ENCODE results near the gene C20orf141.

DNA sequence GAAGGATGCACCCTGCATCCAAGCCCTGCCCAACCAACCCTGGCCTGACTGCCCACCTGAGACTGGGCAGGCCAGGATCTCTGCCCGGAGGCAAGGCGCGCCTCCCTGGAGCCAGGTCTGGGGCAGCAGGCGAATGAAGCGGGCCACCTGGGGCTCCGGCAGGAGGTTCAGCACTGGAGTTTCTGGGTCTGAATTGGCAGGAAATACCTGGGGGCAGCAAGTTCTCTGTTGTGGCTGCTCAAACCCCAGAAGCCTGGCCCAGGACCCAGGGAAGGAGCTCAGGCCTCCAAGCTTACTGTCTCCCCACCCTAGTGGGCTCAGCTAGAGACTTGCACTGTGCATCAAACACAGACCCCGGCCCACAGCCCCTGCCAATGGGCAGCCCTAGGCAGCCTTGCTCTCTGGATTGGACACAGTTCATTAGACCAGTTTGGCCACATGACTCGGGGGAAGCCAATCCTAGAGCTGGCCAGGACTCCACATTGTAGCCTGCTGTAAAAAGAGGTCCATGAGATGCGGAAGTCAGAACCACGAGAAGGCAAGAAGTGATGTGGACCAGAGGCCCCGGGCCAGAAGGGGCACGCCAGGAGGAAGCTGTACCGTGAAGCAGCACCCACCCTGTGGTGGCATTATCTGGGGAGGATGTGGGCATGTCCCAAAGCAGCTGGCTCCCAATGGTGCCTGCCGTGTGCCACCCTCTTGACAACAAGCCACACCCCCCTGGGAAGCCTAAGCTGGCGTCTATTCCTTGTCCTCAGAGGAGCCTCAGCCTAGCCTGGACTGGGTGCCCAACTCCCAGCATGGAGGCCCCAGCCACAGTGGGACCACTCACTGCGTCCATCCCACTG, 17.4 kb upstream of the C20orf141 start:
- no peak for TF ChIP-seq POLR2AphosphoS5 (IDR thresholded peaks at IDR 0.05; ENCODE audit: low read length)
- TF ChIP-seq NKRF (conservative IDR thresholded peaks at IDR 0.05), result no peak
- TF ChIP-seq ZNF274 (IDR thresholded peaks at IDR 0.05; ENCODE audit: insufficient read depth, insufficient read length), result no peak
- TF ChIP-seq JUND (IDR thresholded peaks at IDR 0.05; ENCODE audit: low read depth, low read length), result no peak
- TF ChIP-seq CEBPB (IDR thresholded peaks at IDR 0.05; ENCODE audit: borderline replicate concordance in 1 of 2, low read depth in 2 of 2, low read length in 2 of 2), result no peak
- no peak for TF ChIP-seq RELA (IDR thresholded peaks at IDR 0.05; ENCODE audit: borderline replicate concordance, partially characterized antibody)
- TF ChIP-seq, protein P1, sequence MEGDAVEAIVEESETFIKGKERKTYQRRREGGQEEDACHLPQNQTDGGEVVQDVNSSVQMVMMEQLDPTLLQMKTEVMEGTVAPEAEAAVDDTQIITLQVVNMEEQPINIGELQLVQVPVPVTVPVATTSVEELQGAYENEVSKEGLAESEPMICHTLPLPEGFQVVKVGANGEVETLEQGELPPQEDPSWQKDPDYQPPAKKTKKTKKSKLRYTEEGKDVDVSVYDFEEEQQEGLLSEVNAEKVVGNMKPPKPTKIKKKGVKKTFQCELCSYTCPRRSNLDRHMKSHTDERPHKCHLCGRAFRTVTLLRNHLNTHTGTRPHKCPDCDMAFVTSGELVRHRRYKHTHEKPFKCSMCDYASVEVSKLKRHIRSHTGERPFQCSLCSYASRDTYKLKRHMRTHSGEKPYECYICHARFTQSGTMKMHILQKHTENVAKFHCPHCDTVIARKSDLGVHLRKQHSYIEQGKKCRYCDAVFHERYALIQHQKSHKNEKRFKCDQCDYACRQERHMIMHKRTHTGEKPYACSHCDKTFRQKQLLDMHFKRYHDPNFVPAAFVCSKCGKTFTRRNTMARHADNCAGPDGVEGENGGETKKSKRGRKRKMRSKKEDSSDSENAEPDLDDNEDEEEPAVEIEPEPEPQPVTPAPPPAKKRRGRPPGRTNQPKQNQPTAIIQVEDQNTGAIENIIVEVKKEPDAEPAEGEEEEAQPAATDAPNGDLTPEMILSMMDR (IDR thresholded peaks at IDR 0.05 in 2 of 3, conservative IDR thresholded peaks at IDR 0.05 in 1 of 3; ENCODE audit: control insufficient read depth in 2 of 3, extremely low read depth in 1 of 3, insufficient read depth in 1 of 3, low read depth in 3 of 3, low read length in 3 of 3), result no peak
- TF ChIP-seq KDM1A (IDR thresholded peaks at IDR 0.05; ENCODE audit: borderline replicate concordance), result no peak
- TF ChIP-seq SIN3A (IDR thresholded peaks at IDR 0.05; ENCODE audit: low read depth, low read length), result no peak
- no peak for TF ChIP-seq BACH1 (IDR thresholded peaks at IDR 0.05; ENCODE audit: borderline replicate concordance)
